Cardiac muscle cell (in vitro differentiated cells and primary cell): ENCODE data around the gene LYVE1. TPM values are rescaled to one million over a fixed set of nuclear protein-coding genes. Genes with fewer than 3 reads are reported as not detected.

ENCODE experiments used
- DNase-seq, 2 donors: peaks; one replicate each; pipeline versions ENCODE4 v3.0.0 to v3.0.0-alpha.2; 2010 to 2017; ENCODE audit warnings: low read depth in 1 of 2, low spot score in 1 of 2
- H3K27ac ChIP-seq: fragments of 200-600 bp; sonication (generic); 2 replicates; pipeline ENCODE4 v1.5.1; 2016
- H3K27me3 ChIP-seq: fragments of 200-600 bp; sonication (generic); 2 replicates; pipeline ENCODE4 v1.6.0; 2016; ENCODE audit warnings: control low read depth
- H3K36me3 ChIP-seq: fragments of 200-600 bp; sonication (generic); 2 replicates; pipeline ENCODE4 v1.5.1; 2016; ENCODE audit warnings: control low read depth
- H3K4me1 ChIP-seq: fragments of 200-600 bp; sonication (generic); 2 replicates; pipeline ENCODE4 v1.8.1; 2017; ENCODE audit warnings: low read depth, mild to moderate bottlenecking, mixed run types
- H3K4me3 ChIP-seq: fragments of 200-600 bp; sonication (generic); 2 replicates; pipeline ENCODE4 v1.5.1; 2016; ENCODE audit warnings: mild to moderate bottlenecking
- H3K9me3 ChIP-seq: fragments of 200-600 bp; sonication (generic); 2 replicates; pipeline ENCODE4 v1.5.1; 2017; ENCODE audit warnings: low read depth, mild to moderate bottlenecking, control low read depth
- CTCF ChIP-seq: IDR thresholded peaks from 2 replicates; pipeline ENCODE4 v1.5.1; 2012; ENCODE audit warnings: low read depth, mild to moderate bottlenecking, low read length
- polyA plus RNA-seq: library from polyadenylated mRNA; unstranded; fragments of >200 nt; fragmentation: Nextera tagmentation; extraction: Ambion mirVana; gene quantifications from 2 replicates; pipeline ENCODE4 v1.2.1, GENCODE V29; 2016
- total RNA-seq: library from RNA; depleted of rRNA; stranded (reverse); fragments of >200 nt; gene quantifications from 2 replicates; pipeline ENCODE4 v1.2.3, GENCODE V29; 2016

The LYVE1 gene
- not detected in 2 replicates for total RNA-seq
- not detected in 2 replicates for polyA plus RNA-seq

- H3K27me3 ChIP-seq = no peaks in the 10 kb centered on the region
- H3K9me3 ChIP-seq = no peaks in the 10 kb centered on the region
- DNase-seq = peak in 1 of 2 donors; percentile 51
- TF ChIP-seq CTCF = no peak
- no peak within 1 kb of the TSS for H3K4me3 ChIP-seq
- peaks cover 11% of the 10 kb centered on the region for H3K4me1 ChIP-seq
- no peak within 1 kb of the TSS for H3K27ac ChIP-seq
- H3K36me3 ChIP-seq = no peaks in the 10 kb centered on the region
Observed at GRCh38 chr11:10568486-10568941, at the start of gene LYVE1. LYVE1 (minus strand) TSS chr11:10568665; CDS start chr11:10568532, 133 bp downstream.

- Histone ChIP-seq H3K4me1 (no peaks in the 10 kb centered on the region), H3K36me3 (no peaks in the 10 kb centered on the region), H3K4me3 (no peak overlapping the region), H3K9me3 (no peaks in the 10 kb centered on the region), H3K27me3 (no peaks in the 10 kb centered on the region), H3K27ac (no peak overlapping the region)
- no peak for TF ChIP-seq CTCF
- no peak for DNase-seq
Observed at GRCh38 chr11:10617551-10617950, 49.1 kb upstream of the LYVE1 start.

- TF ChIP-seq CTCF = no peak
- no peak for DNase-seq
- Histone ChIP-seq H3K4me1 (no peaks in the 10 kb centered on the region), H3K27me3 (no peaks in the 10 kb centered on the region), H3K4me3 (no peak overlapping the region), H3K36me3 (no peaks in the 10 kb centered on the region), H3K27ac (no peak overlapping the region), H3K9me3 (no peaks in the 10 kb centered on the region)
Observed at GRCh38 chr11:10611979-10612862, 43.8 kb upstream of the LYVE1 start.

GRCh38 chr11:10609636-10610035 is 41.2 kb upstream of the LYVE1 start:
- Histone ChIP-seq H3K9me3 (no peaks in the 10 kb centered on the region), H3K36me3 (no peaks in the 10 kb centered on the region), H3K4me3 (no peak overlapping the region), H3K4me1 (peaks cover 3% of the 10 kb centered on the region), H3K27ac (no peak overlapping the region), H3K27me3 (no peaks in the 10 kb centered on the region)
- DNase-seq = no peak
- TF ChIP-seq CTCF = no peak

- no peak overlapping the region for H3K4me3 ChIP-seq
- no peak for DNase-seq
- H3K9me3 ChIP-seq = no peaks in the 10 kb centered on the region
- H3K4me1 ChIP-seq = peaks cover 3% of the 10 kb centered on the region
- no peak for TF ChIP-seq CTCF
- H3K27ac ChIP-seq = no peak overlapping the region
- H3K36me3 ChIP-seq = no peaks in the 10 kb centered on the region
- H3K27me3 ChIP-seq = no peaks in the 10 kb centered on the region
Observed at GRCh38 chr11:10608584-10608983, 40.1 kb upstream of the LYVE1 start.
